ENCODE measurements around the gene ACIN1. TPM values are rescaled to one million over a fixed set of nuclear protein-coding genes. Genes with fewer than 3 reads are reported as not detected.

The ACIN1 gene
- total and polyA plus RNA-seq, 12 donors = 35.7 to 119 (median 68.0) TPM

- intact Hi-C loops (cut with DNase I) = no loop called here
- Histone ChIP-seq H3K27me3 (no peaks in the 10 kb centered on the region), H3K4me1 (peaks cover 0 to 19% (median 8%) of the 10 kb centered on the region in 9 donors), H3K27ac (no peak overlapping the region), H3K4me3 (no peak overlapping the region), H3K9me3 (no peaks in the 10 kb centered on the region), H3K36me3 (peaks cover 0 to 11% (median 6%) of the 10 kb centered on the region in 9 donors)
- no peak for ATAC-seq
- DNase-seq = no peak
- 84 to 92% methylated on average over 4 of the region's 4 CpGs for WGBS, 2 donors
- TF ChIP-seq CTCF (IDR thresholded peaks at IDR 0.05) = no peak
Measured at GRCh38 chr14:23103581-23103980, 8.6 kb upstream of the ACIN1 start.

DNA sequence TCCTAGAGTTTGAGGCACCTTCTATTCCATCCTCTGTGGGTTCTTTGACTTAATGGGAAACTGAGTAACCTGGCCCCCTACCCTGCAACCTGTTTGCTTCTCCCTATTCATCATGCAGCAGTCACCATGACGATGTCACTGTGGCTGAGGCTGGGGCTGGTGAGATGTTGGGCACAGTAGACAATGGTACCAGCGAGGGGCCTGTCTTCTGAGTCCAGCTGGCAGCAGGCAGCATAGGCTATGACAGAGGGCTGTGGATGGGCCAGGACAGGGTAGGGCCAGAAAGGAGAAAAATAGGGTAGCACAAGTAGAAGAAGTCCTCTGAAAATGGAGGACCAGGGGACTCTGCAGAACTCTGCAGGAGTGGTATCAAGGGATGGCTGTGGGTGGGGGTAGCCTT is 7.9 kb upstream of the ACIN1 start:
- DNase-seq (no peak), ATAC-seq (no peak)

GRCh38 chr14:23101986-23102625 is 7.2 kb upstream of the ACIN1 start:
- TF ChIP-seq CTCF (IDR thresholded peaks at IDR 0.05) = no peak
- Histone ChIP-seq H3K36me3 (peaks cover 0 to 26% (median 15%) of the 10 kb centered on the region in 9 donors), H3K9me3 (no peaks in the 10 kb centered on the region), H3K4me3 (no peak overlapping the region), H3K27me3 (no peaks in the 10 kb centered on the region), H3K4me1 (peaks cover 0 to 30% (median 19%) of the 10 kb centered on the region in 9 donors), H3K27ac (no peak overlapping the region)
- DNase-seq (no peak), ATAC-seq (no peak)
- intact Hi-C loops (cut with DNase I) = no loop called here
- 81 to 84% methylated on average over 10 of the region's 10 CpGs for WGBS, 2 donors

More for the DNA sequence above, 7.9 kb upstream of the ACIN1 start:
- no peaks in the 10 kb centered on the region for H3K27me3 ChIP-seq
- no peak overlapping the region for H3K27ac ChIP-seq
- H3K4me1 ChIP-seq = peaks cover 0 to 23% (median 12%) of the 10 kb centered on the region in 9 donors
- H3K36me3 ChIP-seq = peaks cover 0 to 19% (median 14%) of the 10 kb centered on the region in 9 donors
- H3K4me3 ChIP-seq = no peak overlapping the region
- no peaks in the 10 kb centered on the region for H3K9me3 ChIP-seq
- intact Hi-C loops (cut with DNase I) = no loop called here
- 90 to 96% methylated on average over 2 of the region's 2 CpGs for WGBS, 2 donors
- TF ChIP-seq CTCF (IDR thresholded peaks at IDR 0.05) = no peak

- Histone ChIP-seq H3K4me3 (no peak overlapping the region), H3K36me3 (peaks cover 0 to 27% (median 15%) of the 10 kb centered on the region in 9 donors), H3K4me1 (peaks cover 3 to 37% (median 26%) of the 10 kb centered on the region in 9 donors), H3K27me3 (no peaks in the 10 kb centered on the region), H3K9me3 (no peaks in the 10 kb centered on the region), H3K27ac (no peak overlapping the region)
- ATAC-seq = no peak
- no peak for TF ChIP-seq CTCF (IDR thresholded peaks at IDR 0.05)
- 73 to 78% methylated on average over 6 of the region's 6 CpGs for WGBS, 2 donors
- intact Hi-C loops (cut with DNase I) = no loop called here
- DNase-seq = no peak
Measured at GRCh38 chr14:23101213-23101970, 6.5 kb upstream of the ACIN1 start.

Data from heart right ventricle (tissue), 16 donors.